ENCODE results near the gene RBM8A.

- TF ChIP-seq ARNTL (CRISPR knock-in tag; IDR thresholded peaks at IDR 0.05; ENCODE audit: borderline replicate concordance, low read depth) (no peak), ZFP3 (CRISPR knock-in tag; IDR thresholded peaks at IDR 0.05) (no peak), ZC3H10 (CRISPR knock-in tag; IDR thresholded peaks at IDR 0.05) (no peak), ESRRG (CRISPR knock-in tag; IDR thresholded peaks at IDR 0.05) (no peak)
- TF ChIP-seq, protein P1, sequence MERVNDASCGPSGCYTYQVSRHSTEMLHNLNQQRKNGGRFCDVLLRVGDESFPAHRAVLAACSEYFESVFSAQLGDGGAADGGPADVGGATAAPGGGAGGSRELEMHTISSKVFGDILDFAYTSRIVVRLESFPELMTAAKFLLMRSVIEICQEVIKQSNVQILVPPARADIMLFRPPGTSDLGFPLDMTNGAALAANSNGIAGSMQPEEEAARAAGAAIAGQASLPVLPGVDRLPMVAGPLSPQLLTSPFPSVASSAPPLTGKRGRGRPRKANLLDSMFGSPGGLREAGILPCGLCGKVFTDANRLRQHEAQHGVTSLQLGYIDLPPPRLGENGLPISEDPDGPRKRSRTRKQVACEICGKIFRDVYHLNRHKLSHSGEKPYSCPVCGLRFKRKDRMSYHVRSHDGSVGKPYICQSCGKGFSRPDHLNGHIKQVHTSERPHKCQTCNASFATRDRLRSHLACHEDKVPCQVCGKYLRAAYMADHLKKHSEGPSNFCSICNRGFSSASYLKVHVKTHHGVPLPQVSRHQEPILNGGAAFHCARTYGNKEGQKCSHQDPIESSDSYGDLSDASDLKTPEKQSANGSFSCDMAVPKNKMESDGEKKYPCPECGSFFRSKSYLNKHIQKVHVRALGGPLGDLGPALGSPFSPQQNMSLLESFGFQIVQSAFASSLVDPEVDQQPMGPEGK (CRISPR knock-in tag; IDR thresholded peaks at IDR 0.05; ENCODE audit: borderline replicate concordance), result no peak
Measured at GRCh38 chr1:145942405-145942804, 15.1 kb upstream of the RBM8A start.

All from SK-N-SH treated with all-trans-retinoic acid at 6 μM for 48 hours (cell line).